ENCODE measurements around the gene NAT10. TPM values are rescaled to one million over a fixed set of nuclear protein-coding genes. Genes with fewer than 3 reads are reported as not detected.

Gene NAT10
- polyA plus RNA-seq, 1 of the 3 experiments (the other 2 are of a cell fraction), result 31.0 TPM

DNA sequence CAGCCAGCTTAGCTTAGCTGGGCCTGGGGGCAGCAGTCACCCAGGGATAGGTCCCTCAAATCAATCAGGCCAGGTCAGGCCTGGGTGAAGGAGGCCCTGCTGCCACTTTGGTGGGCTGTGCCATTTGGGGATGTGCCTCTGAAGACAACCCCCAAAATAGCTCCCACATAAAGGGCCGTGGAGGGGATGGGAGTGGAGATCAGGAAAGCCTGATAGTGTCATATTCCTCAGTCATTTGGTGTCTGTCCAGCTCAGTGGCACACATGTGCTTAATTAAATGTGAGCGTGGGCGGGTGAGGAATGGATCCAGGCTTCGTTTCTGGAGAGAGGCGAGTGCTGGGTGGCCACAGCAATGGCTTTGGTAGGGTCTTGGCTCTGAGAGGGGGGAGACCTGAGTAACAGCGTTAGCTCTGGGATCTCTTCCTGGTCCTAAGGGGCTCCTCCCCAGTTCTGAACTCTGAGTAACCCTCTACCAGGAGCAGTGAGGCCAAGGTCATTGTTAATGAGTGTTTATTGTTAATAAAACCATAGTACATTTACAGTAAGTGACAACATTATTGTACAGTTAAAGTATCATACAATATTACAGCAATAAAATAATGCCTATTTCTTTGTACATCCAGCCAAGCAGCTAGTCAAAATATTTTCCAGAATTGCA, 45.2 kb downstream of the NAT10 start:
- H3K9me2 ChIP-seq, result no peaks in the 10 kb centered on the region
- H3K9ac ChIP-seq, result no peak overlapping the region
- H3K4me1 ChIP-seq (ENCODE audit: control insufficient read depth in 1 of 2, insufficient read depth in 2 of 2, low read depth in 1 of 2, low read length in 1 of 2), result peaks cover 0 to 28% of the 10 kb centered on the region in 2 experiments; a peak in 3 of 4 replicates
- peaks cover 16 to 74% of the 10 kb centered on the region in 2 experiments for H3K36me3 ChIP-seq (replicated peaks in 1 of 2; ENCODE audit: control insufficient read depth in 1 of 2, insufficient read depth in 2 of 2, low read length in 1 of 2)
- H2AFZ ChIP-seq (ENCODE audit: low read depth), result no peak overlapping the region
- POLR2A ChIA-PET, result interaction anchor here (1.6 to 2.5 kb wide), 2 partner anchors 10 to 207 kb away, joined by 6 to 13 read pairs; partner anchors contain the start of gene ABTB2
- DNase-seq, result peak; percentile 82
- no peak overlapping the region for H3K4me2 ChIP-seq
- WGBS (ENCODE audit: low lambda C conversion rate), result 66% methylated on average over 5 of the region's 6 CpGs
- no peaks in the 10 kb centered on the region for H3K27me3 ChIP-seq (ENCODE audit: insufficient read depth)
- peak overlapping the region in 1 of 2 experiments; percentile 70; a peak in 2 of 4 replicates for H3K27ac ChIP-seq (ENCODE audit: low read depth in 2 of 2, low read length in 1 of 2)
- H3K9me3 ChIP-seq, result no peaks in the 10 kb centered on the region
- no peaks in the 10 kb centered on the region for H4K20me1 ChIP-seq (ENCODE audit: insufficient read depth)
- no peaks in the 10 kb centered on the region for H3F3A ChIP-seq (replicated peaks; ENCODE audit: insufficient read depth)
- CTCF ChIA-PET, result interaction anchor here (0.6 to 5.7 kb wide), 18 partner anchors 8 to 212 kb away, joined by 3 to 61 read pairs (median 4); partner anchors contain the start of gene ABTB2
- no peak overlapping the region for H3K4me3 ChIP-seq (ENCODE audit: low read depth in 2 of 2, low read length in 1 of 2)
- no peaks in the 10 kb centered on the region for H3K79me2 ChIP-seq (ENCODE audit: insufficient read depth)
- no peak for TF ChIP-seq GABPA (IDR thresholded peaks at IDR 0.05; ENCODE audit: low read depth)
- TF ChIP-seq REST (IDR thresholded peaks at IDR 0.05; ENCODE audit: low read depth, low read length), result no peak
- TF ChIP-seq EZH2phosphoT487 (IDR thresholded peaks at IDR 0.05; ENCODE audit: borderline replicate concordance, low read depth), result no peak
- peak; percentile 13; the same call in 1 of the 2 replicates for TF ChIP-seq RAD21 (IDR thresholded peaks at IDR 0.05; ENCODE audit: low read length)
- no peak for TF ChIP-seq SIN3A (IDR thresholded peaks at IDR 0.05; ENCODE audit: borderline replicate concordance, low read depth, low read length)
- peak; percentile 79 for TF ChIP-seq RCOR1 (IDR thresholded peaks at IDR 0.05; ENCODE audit: low read length)
- no peak for TF ChIP-seq NRF1 (IDR thresholded peaks at IDR 0.05; ENCODE audit: low read depth, low read length)
- no peak for TF ChIP-seq SMC3 (IDR thresholded peaks at IDR 0.05; ENCODE audit: low read depth, low read length)
- TF ChIP-seq ELF1 (IDR thresholded peaks at IDR 0.05), result no peak
- no peak for TF ChIP-seq TAF1 (IDR thresholded peaks at IDR 0.05; ENCODE audit: borderline replicate concordance, low read depth, low read length)
- no peak for TF ChIP-seq ZBTB33 (IDR thresholded peaks at IDR 0.05; ENCODE audit: borderline replicate concordance, low read depth)
- peak; percentile 75 for TF ChIP-seq MXI1 (IDR thresholded peaks at IDR 0.05; ENCODE audit: low read depth, low read length)
- TF ChIP-seq POLR2AphosphoS5 (IDR thresholded peaks at IDR 0.05; ENCODE audit: low read depth, low read length), result no peak; the same call in 1 of the 2 replicates
- TF ChIP-seq, protein P1, sequence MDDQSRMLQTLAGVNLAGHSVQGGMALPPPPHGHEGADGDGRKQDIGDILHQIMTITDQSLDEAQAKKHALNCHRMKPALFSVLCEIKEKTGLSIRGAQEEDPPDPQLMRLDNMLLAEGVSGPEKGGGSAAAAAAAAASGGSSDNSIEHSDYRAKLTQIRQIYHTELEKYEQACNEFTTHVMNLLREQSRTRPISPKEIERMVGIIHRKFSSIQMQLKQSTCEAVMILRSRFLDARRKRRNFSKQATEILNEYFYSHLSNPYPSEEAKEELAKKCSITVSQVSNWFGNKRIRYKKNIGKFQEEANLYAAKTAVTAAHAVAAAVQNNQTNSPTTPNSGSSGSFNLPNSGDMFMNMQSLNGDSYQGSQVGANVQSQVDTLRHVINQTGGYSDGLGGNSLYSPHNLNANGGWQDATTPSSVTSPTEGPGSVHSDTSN (IDR thresholded peaks at IDR 0.05), result no peak
- TF ChIP-seq, protein P2, sequence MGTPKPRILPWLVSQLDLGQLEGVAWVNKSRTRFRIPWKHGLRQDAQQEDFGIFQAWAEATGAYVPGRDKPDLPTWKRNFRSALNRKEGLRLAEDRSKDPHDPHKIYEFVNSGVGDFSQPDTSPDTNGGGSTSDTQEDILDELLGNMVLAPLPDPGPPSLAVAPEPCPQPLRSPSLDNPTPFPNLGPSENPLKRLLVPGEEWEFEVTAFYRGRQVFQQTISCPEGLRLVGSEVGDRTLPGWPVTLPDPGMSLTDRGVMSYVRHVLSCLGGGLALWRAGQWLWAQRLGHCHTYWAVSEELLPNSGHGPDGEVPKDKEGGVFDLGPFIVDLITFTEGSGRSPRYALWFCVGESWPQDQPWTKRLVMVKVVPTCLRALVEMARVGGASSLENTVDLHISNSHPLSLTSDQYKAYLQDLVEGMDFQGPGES (IDR thresholded peaks at IDR 0.05; ENCODE audit: low read depth, low read length), result no peak
- peak; percentile 85 for TF ChIP-seq GATA2 (CRISPR knock-in tag; IDR thresholded peaks at IDR 0.05)
- no peak for TF ChIP-seq USF1 (IDR thresholded peaks at IDR 0.05; ENCODE audit: borderline replicate concordance, low read depth)
- TF ChIP-seq, protein P3, sequence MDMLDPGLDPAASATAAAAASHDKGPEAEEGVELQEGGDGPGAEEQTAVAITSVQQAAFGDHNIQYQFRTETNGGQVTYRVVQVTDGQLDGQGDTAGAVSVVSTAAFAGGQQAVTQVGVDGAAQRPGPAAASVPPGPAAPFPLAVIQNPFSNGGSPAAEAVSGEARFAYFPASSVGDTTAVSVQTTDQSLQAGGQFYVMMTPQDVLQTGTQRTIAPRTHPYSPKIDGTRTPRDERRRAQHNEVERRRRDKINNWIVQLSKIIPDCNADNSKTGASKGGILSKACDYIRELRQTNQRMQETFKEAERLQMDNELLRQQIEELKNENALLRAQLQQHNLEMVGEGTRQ (IDR thresholded peaks at IDR 0.05; ENCODE audit: borderline replicate concordance, low read depth, low read length), result no peak
- TF ChIP-seq TEAD4 (IDR thresholded peaks at IDR 0.05; ENCODE audit: borderline replicate concordance, insufficient read depth), result no peak
- no peak for TF ChIP-seq FOXM1 (IDR thresholded peaks at IDR 0.05; ENCODE audit: low read depth)
- peak; percentile 54 for TF ChIP-seq CHD2 (IDR thresholded peaks at IDR 0.05; ENCODE audit: low read length, partially characterized antibody)
- no peak for TF ChIP-seq FOXJ3 (CRISPR knock-in tag; IDR thresholded peaks at IDR 0.05)
- TF ChIP-seq YY1 (IDR thresholded peaks at IDR 0.05; ENCODE audit: low read depth), result no peak
- TF ChIP-seq NFIC (IDR thresholded peaks at IDR 0.05; ENCODE audit: borderline replicate concordance), result no peak

All from SK-N-SH (cell line).